WI38 (cell line): ENCODE data around the gene ZNF638.

Experiments used
- H3K4me3 ChIP-seq: 2 replicates; pipeline ENCODE4 v1.5.1; 2011; ENCODE audit warnings: low read depth, mild to moderate bottlenecking, control low read depth, low read length
- CTCF ChIP-seq: IDR thresholded peaks from 2 replicates; pipeline ENCODE4 v1.5.1; 2012; ENCODE audit warnings: low read depth, mild to moderate bottlenecking, control low read depth, low read length

The ZNF638 gene

GRCh38 chr2:71460056-71460455, 128.5 kb downstream of the ZNF638 start:
- H3K4me3 ChIP-seq = no peak overlapping the region
- no peak for TF ChIP-seq CTCF

- peak; percentile 56 for TF ChIP-seq CTCF
- no peak overlapping the region for H3K4me3 ChIP-seq
Measured at GRCh38 chr2:71460595-71461303, 129.2 kb downstream of the ZNF638 start.

GRCh38 chr2:71461304-71461671, 129.7 kb downstream of the ZNF638 start:
- no peak overlapping the region for H3K4me3 ChIP-seq
- TF ChIP-seq CTCF = no peak

- no peak overlapping the region for H3K4me3 ChIP-seq
- no peak for TF ChIP-seq CTCF
Measured at GRCh38 chr2:71462056-71462605, 130.5 kb downstream of the ZNF638 start.

- TF ChIP-seq CTCF = no peak
- no peak overlapping the region for H3K4me3 ChIP-seq
Measured at GRCh38 chr2:71462641-71463341, 131.2 kb downstream of the ZNF638 start.

GRCh38 chr2:71463342-71463654, 131.7 kb downstream of the ZNF638 start:
- TF ChIP-seq CTCF = no peak
- no peak overlapping the region for H3K4me3 ChIP-seq

- no peak overlapping the region for H3K4me3 ChIP-seq
- TF ChIP-seq CTCF = no peak
Measured at GRCh38 chr2:71464389-71464788, 132.8 kb downstream of the ZNF638 start.
